ENCODE data around the gene AP2M1.

DNA sequence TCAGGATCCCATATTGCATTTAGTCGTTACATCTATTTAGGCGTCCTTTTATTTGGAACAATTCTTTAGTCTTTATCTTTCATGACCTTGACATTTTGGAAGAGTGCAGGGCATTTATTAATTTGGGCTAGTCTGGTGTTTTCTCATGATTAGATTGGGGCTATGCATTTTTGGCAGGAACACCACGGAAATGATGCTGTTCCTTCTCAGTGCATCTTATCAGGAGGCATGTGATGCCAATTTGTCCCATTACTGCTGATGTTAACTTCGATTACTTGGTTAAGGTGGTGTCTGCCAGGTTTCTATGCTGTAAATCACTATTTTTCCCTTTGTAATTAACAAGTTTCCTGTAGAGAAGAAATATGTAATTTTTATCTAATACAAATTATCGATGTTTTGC is 36.6 kb downstream of the AP2M1 start:
- TF ChIP-seq, protein P1, sequence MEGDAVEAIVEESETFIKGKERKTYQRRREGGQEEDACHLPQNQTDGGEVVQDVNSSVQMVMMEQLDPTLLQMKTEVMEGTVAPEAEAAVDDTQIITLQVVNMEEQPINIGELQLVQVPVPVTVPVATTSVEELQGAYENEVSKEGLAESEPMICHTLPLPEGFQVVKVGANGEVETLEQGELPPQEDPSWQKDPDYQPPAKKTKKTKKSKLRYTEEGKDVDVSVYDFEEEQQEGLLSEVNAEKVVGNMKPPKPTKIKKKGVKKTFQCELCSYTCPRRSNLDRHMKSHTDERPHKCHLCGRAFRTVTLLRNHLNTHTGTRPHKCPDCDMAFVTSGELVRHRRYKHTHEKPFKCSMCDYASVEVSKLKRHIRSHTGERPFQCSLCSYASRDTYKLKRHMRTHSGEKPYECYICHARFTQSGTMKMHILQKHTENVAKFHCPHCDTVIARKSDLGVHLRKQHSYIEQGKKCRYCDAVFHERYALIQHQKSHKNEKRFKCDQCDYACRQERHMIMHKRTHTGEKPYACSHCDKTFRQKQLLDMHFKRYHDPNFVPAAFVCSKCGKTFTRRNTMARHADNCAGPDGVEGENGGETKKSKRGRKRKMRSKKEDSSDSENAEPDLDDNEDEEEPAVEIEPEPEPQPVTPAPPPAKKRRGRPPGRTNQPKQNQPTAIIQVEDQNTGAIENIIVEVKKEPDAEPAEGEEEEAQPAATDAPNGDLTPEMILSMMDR (optimal IDR thresholded peaks at IDR 0.05 in 1 of 3, IDR thresholded peaks at IDR 0.05 in 1 of 3, conservative IDR thresholded peaks at IDR 0.05 in 1 of 3; ENCODE audit: extremely low read depth in 1 of 3, insufficient read depth in 2 of 3, low read length in 3 of 3): no peak
- no peak for TF ChIP-seq EZH2 (IDR thresholded peaks at IDR 0.05; ENCODE audit: low read length)
